K562 (cell line): ENCODE results near the gene TRPM2. TPM values are rescaled to one million over a fixed set of nuclear protein-coding genes. Genes with fewer than 3 reads are reported as not detected.

Experiments
- ATAC-seq: fragments of 200-7000 bp; cut with Tn5 transposase; 3 replicates; pipeline ENCODE4 v1.9.1; 2020; ENCODE audit warnings: moderate library complexity
- BruUV-seq: library from RNA; stranded (reverse); fragments of 400-500 nt; replicated peaks from 2 replicates; lab custom pipeline; 2021; lab: Mats Ljungman, UMichigan
- CTCF ChIA-PET: fragments of 300-600 bp; formaldehyde crosslinking; extraction: SDS; loops from one replicate; lab custom pipeline; 2021; ENCODE audit warnings: low intra/inter-chr PET ratio; lab: Yijun Ruan, JAX
- POLR2A ChIA-PET: fragments of 300-600, 350-650 bp; sonication (Branson Sonifier 250); formaldehyde crosslinking; extraction: SDS; loops from one replicate; lab custom pipeline; 2021; ENCODE audit warnings: antibody characterized with exemption, inconsistent platforms; lab: Yijun Ruan, JAX
- DNase-seq, 4 experiments: peaks; one replicate each; pipeline versions ENCODE4 v3.0.0 to v3.0.0-alpha.2; 2011 to 2018; ENCODE audit warnings: low spot score in 3 of 4, mixed read lengths in 3 of 4; ENCODE audit errors: extremely low read depth in 1 of 4
- FAIRE-seq: peaks from 2 replicates; lab custom pipeline; 2011; peaks lifted over from hg19 to GRCh38; lab: Jason Lieb, UNC
- H2AFZ ChIP-seq: 2 replicates; pipeline ENCODE4 v1.6.0; 2011; ENCODE audit warnings: low read depth, low read length, control low read depth, inconsistent platforms
- H3K27ac ChIP-seq: fragments of 200-600 bp; 3 replicates; pipeline ENCODE4 v1.8.0; 2011; ENCODE audit warnings: low read depth, mild to moderate bottlenecking, control low read depth, inconsistent platforms, low read length, moderate library complexity, mixed read lengths; ENCODE audit errors: extremely low read depth
- H3K27me3 ChIP-seq, 2 experiments: fragments of 300-600 bp in 1 of 2; 2 replicates in 1 of 2; 3 replicates in 1 of 2; pipeline versions ENCODE4 v1.6.0 to v1.8.0; 2011; ENCODE audit warnings: inconsistent platforms in 2 of 2, low read length in 2 of 2, mild to moderate bottlenecking in 1 of 2, mixed read lengths in 1 of 2, moderate library complexity in 1 of 2; ENCODE audit not compliant: control insufficient read depth in 2 of 2, insufficient read depth in 2 of 2
- H3K36me3 ChIP-seq: fragments of 300-600 bp; 3 replicates; pipeline ENCODE4 v1.8.0; 2011; ENCODE audit warnings: mild to moderate bottlenecking, low read length, inconsistent platforms; ENCODE audit not compliant: control insufficient read depth, insufficient read depth
- H3K4me1 ChIP-seq, 2 experiments: fragments of 200-600 bp in 1 of 2; replicated peaks in 1 of 2; 2 replicates in 1 of 2; 3 replicates in 1 of 2; pipeline versions ENCODE4 v1.5.1 to v1.8.0; 2011; ENCODE audit warnings: inconsistent platforms in 2 of 2, low read length in 2 of 2, mild to moderate bottlenecking in 1 of 2, mixed read lengths in 1 of 2, moderate library complexity in 1 of 2; ENCODE audit not compliant: control insufficient read depth in 2 of 2, insufficient read depth in 2 of 2
- H3K4me2 ChIP-seq: 2 replicates; pipeline ENCODE4 v1.6.1; 2011; ENCODE audit warnings: low read length, control low read depth, inconsistent platforms, mixed read lengths; ENCODE audit not compliant: insufficient read depth
- H3K4me3 ChIP-seq: fragments of 200-600 bp; sonication (generic), shearing (Covaris generic); 2 replicates; pipeline ENCODE4 v1.5.1; 2016; ENCODE audit warnings: control low read depth, inconsistent platforms
- H3K79me2 ChIP-seq: fragments of 200-600 bp; 3 replicates; pipeline ENCODE4 v1.8.0; 2011; ENCODE audit warnings: low read length, inconsistent platforms; ENCODE audit not compliant: control insufficient read depth, insufficient read depth
- H3K9ac ChIP-seq, 2 experiments: 2 replicates each; pipeline versions ENCODE4 v1.6.0 to v1.6.1; 2011; ENCODE audit warnings: low read depth in 2 of 2, low read length in 2 of 2, control low read depth in 1 of 2, inconsistent platforms in 1 of 2, mild to moderate bottlenecking in 1 of 2, mixed read lengths in 1 of 2; ENCODE audit not compliant: insufficient read depth in 1 of 2
- H3K9me1 ChIP-seq: one replicate; pipeline ENCODE4 v1.6.0; 2011; ENCODE audit warnings: inconsistent platforms, mild to moderate bottlenecking, low read length, moderate library complexity; ENCODE audit not compliant: control insufficient read depth, insufficient read depth
- H3K9me3 ChIP-seq: replicated peaks from 2 replicates; pipeline ENCODE4 v1.5.1; 2011; ENCODE audit warnings: low read depth, low read length, inconsistent platforms; ENCODE audit not compliant: control insufficient read depth, insufficient read depth
- H4K20me1 ChIP-seq: replicated peaks from 2 replicates; pipeline ENCODE4 v1.6.1; 2011; ENCODE audit warnings: low read length, inconsistent platforms, mixed read lengths; ENCODE audit not compliant: control insufficient read depth, insufficient read depth
- ARNT ChIP-seq, 2 experiments: fragments of 450-650 bp; IDR thresholded peaks; 2 replicates each; pipeline ENCODE4 v1.6.1; 2016; ENCODE audit warnings: mild to moderate bottlenecking in 1 of 2
- CREM ChIP-seq: IDR thresholded peaks from 2 replicates; pipeline ENCODE4 v1.6.1; 2014; ENCODE audit warnings: antibody characterized with exemption, low read depth
- ETV6 ChIP-seq, 3 experiments: fragments of 150-350 bp in 1 of 3; sonication (generic) in 1 of 3; formaldehyde crosslinking in 1 of 3; IDR thresholded peaks; 2 replicates each; pipeline versions ENCODE4 v1.6.1 to v1.8.0; 2014 to 2022; ENCODE audit warnings: borderline replicate concordance in 2 of 3, low read depth in 2 of 3, antibody characterized with exemption in 1 of 3, low read length in 1 of 3, mild to moderate bottlenecking in 1 of 3, missing genetic modification reagents in 1 of 3
- FOXA3 ChIP-seq, 2 experiments: fragments of 450-650 bp in 1 of 2; sonication (generic) in 1 of 2; formaldehyde crosslinking; IDR thresholded peaks in 1 of 2; conservative IDR thresholded peaks in 1 of 2; 2 replicates each; pipeline versions ENCODE4 v1.4.0 to v1.8.0; 2020 to 2022; ENCODE audit warnings: mild to moderate bottlenecking in 2 of 2, missing genetic modification reagents in 1 of 2
- FOXP1 ChIP-seq: sonication (generic); formaldehyde crosslinking; IDR thresholded peaks from 2 replicates; pipeline ENCODE4 v1.8.0; 2022; ENCODE audit warnings: mild to moderate bottlenecking, missing genetic modification reagents
- HNRNPL ChIP-seq: fragments of 200-400 bp; formaldehyde crosslinking; IDR thresholded peaks from 2 replicates; pipeline ENCODE4 v1.6.1; 2017; ENCODE audit warnings: low read depth, mild to moderate bottlenecking, low read length
- KLF13 ChIP-seq: fragments of 450-650 bp; IDR thresholded peaks from 2 replicates; pipeline ENCODE4 v1.6.1; 2016; ENCODE audit warnings: missing genetic modification characterization, low read depth, mild to moderate bottlenecking, missing compliant biosample characterization, moderate library complexity, borderline replicate concordance
- MXI1 ChIP-seq: IDR thresholded peaks from 2 replicates; pipeline ENCODE4 v1.6.1; 2011; ENCODE audit warnings: low read depth, mild to moderate bottlenecking, improper control_type of control experiment, low read length
- POLR2A ChIP-seq: fragments of 450-650 bp; conservative IDR thresholded peaks from 2 replicates; pipeline ENCODE4 v1.6.1; 2016
- POLR2G ChIP-seq: fragments of 200-400 bp; formaldehyde crosslinking; IDR thresholded peaks from 2 replicates; pipeline ENCODE4 v1.6.1; 2017; ENCODE audit warnings: low read depth, mild to moderate bottlenecking, antibody characterized with exemption, low read length, moderate library complexity
- RBFOX2 ChIP-seq: fragments of 200-400 bp; formaldehyde crosslinking; IDR thresholded peaks from 2 replicates; pipeline ENCODE4 v1.6.1; 2017; ENCODE audit warnings: low read depth, mild to moderate bottlenecking, low read length, moderate library complexity
- USF1 ChIP-seq: sonication (generic); formaldehyde crosslinking; IDR thresholded peaks from 2 replicates; pipeline ENCODE4 v1.9.0; 2022; ENCODE audit warnings: mild to moderate bottlenecking, missing genetic modification reagents
- WGBS: fragments of 100-300 bp; shearing (Covaris generic); methylation state at CpG from one replicate; pipeline ENCODE4 v1.1.6; 2016; ENCODE audit warnings: low coverage, mixed read lengths; ENCODE audit not compliant: insufficient coverage; ENCODE audit errors: missing lambda C conversion rate; 5-methylcytosine and 5-hydroxymethylcytosine counted together
- in situ Hi-C: fragments of 300-500 bp; cut with MboI; formaldehyde crosslinking; loops from 4 replicates; pipeline ENCODE4 v1.15.0; 2018; ENCODE audit warnings: inconsistent platforms, mixed read lengths
- intact Hi-C: fragments of 100-400 bp; cut with micrococcal nuclease; formaldehyde crosslinking; loops from 2 replicates; pipeline ENCODE4 v1.14.2; 2022
- polyA plus RNA-seq, 8 experiments: library from polyadenylated mRNA; depleted of rRNA in 4 of 8; stranded (reverse) in 5 of 8; unstranded in 3 of 8; fragments of >200 nt; fragmentation: Nextera tagmentation in 2 of 8; fragmentation: Illumina TruSeq in 1 of 8; extraction: Ambion mirVana in 2 of 8; extraction: Trizol in 1 of 8; gene quantifications; 2 replicates each; pipeline versions ENCODE4 v1.2.1 to v1.2.3, GENCODE V29; 2011 to 2014; ENCODE audit warnings: inconsistent platforms in 1 of 8, missing spikeins in 1 of 8
- total RNA-seq, 7 experiments: library from RNA; depleted of rRNA in 6 of 7; stranded (reverse); fragments of >200 nt in 6 of 7; fragmentation: Illumina TruSeq in 2 of 7; extraction: Trizol in 2 of 7; gene quantifications; 2 replicates each; pipeline versions ENCODE4 v1.2.1 to v1.2.3, GENCODE V29; 2011 to 2021; ENCODE audit warnings: low replicate concordance in 1 of 7
- TF ChIP-seq, protein P1 (sequence below): sonication (generic); formaldehyde crosslinking; IDR thresholded peaks from 2 replicates; pipeline ENCODE4 v1.8.1; 2023; ENCODE audit warnings: mild to moderate bottlenecking, missing genetic modification reagents
- TF ChIP-seq, protein P2 (sequence below): sonication (generic); formaldehyde crosslinking; IDR thresholded peaks from 2 replicates; pipeline ENCODE4 v1.5.0; 2020; ENCODE audit warnings: missing genetic modification reagents

Gene TRPM2
- total and polyA plus RNA-seq, 9 of the 15 experiments (the other 6 are each of a cell fraction or from before 2014, with no cell fraction given): 0.33 to 2.1 (median 0.98) TPM; not detected in 2

- Histone ChIP-seq H3K9ac (peak overlapping the region in 1 of 2 experiments; percentile 68; a peak in 2 of 4 replicates), H3K4me1 (peaks cover 7 to 64% of the 10 kb centered on the region in 2 experiments; a peak in 4 of 5 replicates), H3K4me3 (no peak overlapping the region), H2AFZ (no peak overlapping the region), H3K27me3 (no peaks in the 10 kb centered on the region), H4K20me1 (peaks cover 11% of the 10 kb centered on the region; the same call in 1 of the 2 replicates), H3K4me2 (no peak overlapping the region), H3K9me3 (no peaks in the 10 kb centered on the region), H3K9me1 (peaks cover 9% of the 10 kb centered on the region), H3K27ac (no peak overlapping the region), H3K36me3 (peaks cover 8% of the 10 kb centered on the region; the same call in 1 of the 3 replicates), H3K79me2 (no peaks in the 10 kb centered on the region)
- in situ Hi-C loops (no loop called here), intact Hi-C loops (no loop called here)
- ChIA-PET CTCF (no interaction called here), POLR2A (interaction anchor here (0.6 to 1.6 kb wide), 6 partner anchors 8 to 41 kb away, joined by 3 to 7 read pairs (median 4); partner anchors contain the start of gene PFKL)
- 60% methylated on average over 43 of the region's 45 CpGs for WGBS
- no peak for ATAC-seq
- no peak for DNase-seq
- no peak for FAIRE-seq
- no TSS peak for BruUV-seq
- TF ChIP-seq FOXA3 (CRISPR knock-in tag; conservative IDR thresholded peaks at IDR 0.05 in 1 of 2, IDR thresholded peaks at IDR 0.05 in 1 of 2): no peak
- peak; percentile 64 for TF ChIP-seq POLR2G
- no peak for TF ChIP-seq MXI1
- TF ChIP-seq POLR2A: no peak
- TF ChIP-seq USF1 (CRISPR knock-in tag): peak; percentile 65
- no peak for TF ChIP-seq HNRNPL
- TF ChIP-seq, protein P1, sequence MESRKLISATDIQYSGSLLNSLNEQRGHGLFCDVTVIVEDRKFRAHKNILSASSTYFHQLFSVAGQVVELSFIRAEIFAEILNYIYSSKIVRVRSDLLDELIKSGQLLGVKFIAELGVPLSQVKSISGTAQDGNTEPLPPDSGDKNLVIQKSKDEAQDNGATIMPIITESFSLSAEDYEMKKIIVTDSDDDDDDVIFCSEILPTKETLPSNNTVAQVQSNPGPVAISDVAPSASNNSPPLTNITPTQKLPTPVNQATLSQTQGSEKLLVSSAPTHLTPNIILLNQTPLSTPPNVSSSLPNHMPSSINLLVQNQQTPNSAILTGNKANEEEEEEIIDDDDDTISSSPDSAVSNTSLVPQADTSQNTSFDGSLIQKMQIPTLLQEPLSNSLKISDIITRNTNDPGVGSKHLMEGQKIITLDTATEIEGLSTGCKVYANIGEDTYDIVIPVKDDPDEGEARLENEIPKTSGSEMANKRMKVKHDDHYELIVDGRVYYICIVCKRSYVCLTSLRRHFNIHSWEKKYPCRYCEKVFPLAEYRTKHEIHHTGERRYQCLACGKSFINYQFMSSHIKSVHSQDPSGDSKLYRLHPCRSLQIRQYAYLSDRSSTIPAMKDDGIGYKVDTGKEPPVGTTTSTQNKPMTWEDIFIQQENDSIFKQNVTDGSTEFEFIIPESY: peak; percentile 60
- TF ChIP-seq ARNT (IDR thresholded peaks at IDR 0.05): no peak
- TF ChIP-seq RBFOX2: peak; percentile 30; the same call in 1 of the 2 replicates
- no peak for TF ChIP-seq CREM
- no peak for TF ChIP-seq ETV6 (IDR thresholded peaks at IDR 0.05; ENCODE audit: borderline replicate concordance in 1 of 2, low read depth in 2 of 2, low read length in 1 of 2)
- no peak for TF ChIP-seq ETV6 (CRISPR knock-in tag; IDR thresholded peaks at IDR 0.05; ENCODE audit: borderline replicate concordance)
- no peak for TF ChIP-seq KLF13
- TF ChIP-seq, protein P2, sequence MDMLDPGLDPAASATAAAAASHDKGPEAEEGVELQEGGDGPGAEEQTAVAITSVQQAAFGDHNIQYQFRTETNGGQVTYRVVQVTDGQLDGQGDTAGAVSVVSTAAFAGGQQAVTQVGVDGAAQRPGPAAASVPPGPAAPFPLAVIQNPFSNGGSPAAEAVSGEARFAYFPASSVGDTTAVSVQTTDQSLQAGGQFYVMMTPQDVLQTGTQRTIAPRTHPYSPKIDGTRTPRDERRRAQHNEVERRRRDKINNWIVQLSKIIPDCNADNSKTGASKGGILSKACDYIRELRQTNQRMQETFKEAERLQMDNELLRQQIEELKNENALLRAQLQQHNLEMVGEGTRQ (CRISPR knock-in tag): 0 out of 2 replicates have a peak, but pooled peaks have one; percentile 6
- no peak for TF ChIP-seq FOXP1 (CRISPR knock-in tag)
Observed at GRCh38 chr21:44333509-44334328, 19.7 kb upstream of the TRPM2 start.
